Activated effector memory CD4-positive, alpha-beta T cell treated with Interleukin-2 at 50 U/mL for 16 hours (primary cell): ENCODE results near the gene CRACR2B.
A peak's percentile ranks its signal among the peaks of the same experiment; 100 is the strongest.

ENCODE experiments used
- DNase-seq: peaks from one replicate; pipeline ENCODE4 v3.0.0-alpha.2; 2020

The CRACR2B gene

GRCh38 chr11:839875-840617, 12.3 kb downstream of the CRACR2B start:
- no peak for DNase-seq

GRCh38 chr11:841981-842369, 14.3 kb downstream of the CRACR2B start:
- DNase-seq: no peak

GRCh38 chr11:842370-843002, 14.8 kb downstream of the CRACR2B start, which contains the start of the genes POLR2L and TSPAN4:
Gene POLR2L, minus strand, starts transcription at chr11:842529. Its CDS starts 21 bp downstream, at chr11:842508.
Gene TSPAN4, plus strand, starts transcription at chr11:842852. Its CDS starts 7,453 bp downstream, at chr11:850305.
- peak; percentile 83 for DNase-seq

- DNase-seq: no peak
Measured at GRCh38 chr11:843086-843734, 15.5 kb downstream of the CRACR2B start.

- no peak for DNase-seq
Measured at GRCh38 chr11:843818-844692, 16.3 kb downstream of the CRACR2B start.

GRCh38 chr11:844693-845644, 17.2 kb downstream of the CRACR2B start:
- DNase-seq: no peak

- no peak for DNase-seq
Measured at GRCh38 chr11:845872-846495, 18.3 kb downstream of the CRACR2B start.

GRCh38 chr11:846496-847098, 18.9 kb downstream of the CRACR2B start:
- DNase-seq: no peak

GRCh38 chr11:847876-848275, 20.2 kb downstream of the CRACR2B start:
- no peak for DNase-seq

- peak; percentile 48 for DNase-seq
Measured at GRCh38 chr11:848380-848931, 20.7 kb downstream of the CRACR2B start.

- no peak for DNase-seq
Measured at GRCh38 chr11:849104-849824, 21.5 kb downstream of the CRACR2B start.

- no peak for DNase-seq
Measured at GRCh38 chr11:849951-850774, 22.4 kb downstream of the CRACR2B start.

GRCh38 chr11:850775-851763, 23.4 kb downstream of the CRACR2B start:
- DNase-seq: no peak

- DNase-seq: no peak
Measured at GRCh38 chr11:852762-853161, 25.0 kb downstream of the CRACR2B start.

- DNase-seq: no peak
Measured at GRCh38 chr11:853682-854448, 26.1 kb downstream of the CRACR2B start.

- no peak for DNase-seq
Measured at GRCh38 chr11:854601-855329, 27.0 kb downstream of the CRACR2B start.
